OCI-LY3 (cell line): ENCODE data around the gene FLVCR1.

ENCODE experiments used
- H2AFZ ChIP-seq: fragments of 200-600, 300-600 bp; shearing (Covaris generic); 2 replicates; pipeline ENCODE4 v1.6.0; 2014; ENCODE audit warnings: antibody characterized with exemption, low read depth, low read length
- H3K27ac ChIP-seq: fragments of 200-600, 300-600 bp; sonication (generic); 2 replicates; pipeline ENCODE4 v1.5.1; 2014; ENCODE audit warnings: mild to moderate bottlenecking, low read length, moderate library complexity, mixed read lengths
- H3K27me3 ChIP-seq: fragments of 200-600, 300-600 bp; sonication (generic); 2 replicates; pipeline ENCODE4 v1.6.1; 2014; ENCODE audit warnings: low read depth, low read length, mixed read lengths
- H3K36me3 ChIP-seq: fragments of 200-600, 300-600 bp; sonication (generic); replicated peaks from 2 replicates; pipeline ENCODE3; 2014; ENCODE audit warnings: low read depth, low read length, mixed read lengths
- H3K4me1 ChIP-seq: fragments of 300-600, 200-600 bp; sonication (generic); 2 replicates; pipeline ENCODE4 v1.6.1; 2014; ENCODE audit warnings: low read length, mixed read lengths
- H3K4me2 ChIP-seq: fragments of 200-600, 300-600 bp; sonication (generic); 2 replicates; pipeline ENCODE4 v1.6.1; 2014; ENCODE audit warnings: low read length, mixed read lengths
- H3K4me3 ChIP-seq: fragments of 300-600, 200-600 bp; sonication (generic); 2 replicates; pipeline ENCODE4 v1.5.1; 2014; ENCODE audit warnings: antibody characterized with exemption, mild to moderate bottlenecking, low read length, moderate library complexity
- H3K79me2 ChIP-seq: fragments of 300-600, 200-600 bp; shearing (Covaris generic); 2 replicates; pipeline ENCODE4 v1.6.1; 2014; ENCODE audit warnings: mild to moderate bottlenecking, low read length, mixed read lengths
- H3K9ac ChIP-seq: fragments of 300-600, 200-600 bp; shearing (Covaris generic); 2 replicates; pipeline ENCODE4 v1.6.0; 2014; ENCODE audit warnings: mild to moderate bottlenecking, low read length, moderate library complexity
- H3K9me3 ChIP-seq: fragments of 200-600, 300-600 bp; shearing (Covaris generic); 2 replicates; pipeline ENCODE4 v1.6.1; 2014; ENCODE audit warnings: low read length, mixed read lengths; ENCODE audit not compliant: insufficient read depth
- H4K20me1 ChIP-seq: fragments of 200-600, 300-600 bp; sonication (generic); 2 replicates; pipeline ENCODE4 v1.6.1; 2016; ENCODE audit warnings: low read length, mixed read lengths; ENCODE audit not compliant: insufficient read depth
- EZH2phosphoT487 ChIP-seq: fragments of 200-600 bp; shearing (Covaris generic); IDR thresholded peaks from 2 replicates; pipeline ENCODE4 v1.6.1; 2018; ENCODE audit warnings: antibody characterized with exemption, mixed run types, low read depth
- TF ChIP-seq, protein P1 (sequence below): fragments of 200-600, 300-600 bp; sonication (generic); IDR thresholded peaks from 2 replicates; pipeline ENCODE4 v1.5.1; 2014; ENCODE audit warnings: antibody characterized with exemption, low read length, low read depth

FLVCR1 gene

DNA sequence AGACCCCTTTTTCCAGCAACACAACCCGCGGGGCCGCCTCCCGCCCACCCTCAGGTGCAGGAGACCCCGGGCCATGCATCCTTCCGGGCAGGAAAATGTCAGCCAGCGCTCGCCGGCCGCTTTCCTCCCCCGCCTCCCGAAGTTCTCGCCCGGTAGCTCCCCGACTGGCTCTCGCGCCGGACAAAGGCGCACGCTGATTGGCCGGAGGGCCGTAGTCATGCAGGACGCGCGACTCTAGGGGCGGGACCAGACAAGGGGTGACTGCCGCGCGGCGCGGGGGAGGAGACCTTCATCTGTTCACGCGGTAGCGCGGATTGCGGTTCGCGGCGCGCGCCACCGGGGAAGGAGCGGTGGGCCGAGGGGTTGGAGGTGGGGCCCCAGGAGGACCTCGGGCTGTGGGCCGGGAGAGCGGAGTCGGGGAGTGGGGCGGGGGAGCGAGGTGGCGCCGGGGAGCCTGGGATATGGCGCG lies at the start of gene FLVCR1:
Gene FLVCR1 (plus strand): TSS at position 284 of the 469 bp plus-strand sequence. CDS start 178 bp downstream, at position 462.
- peaks cover 32% of the 10 kb centered on the region for H3K4me1 ChIP-seq
- peak within 1 kb of the TSS; percentile 92 for H3K9ac ChIP-seq
- no peaks in the 10 kb centered on the region for H3K27me3 ChIP-seq
- H3K4me3 ChIP-seq, result peak within 1 kb of the TSS; percentile 83
- H2AFZ ChIP-seq, result peak within 1 kb of the TSS; percentile 83
- TF ChIP-seq, protein P1, sequence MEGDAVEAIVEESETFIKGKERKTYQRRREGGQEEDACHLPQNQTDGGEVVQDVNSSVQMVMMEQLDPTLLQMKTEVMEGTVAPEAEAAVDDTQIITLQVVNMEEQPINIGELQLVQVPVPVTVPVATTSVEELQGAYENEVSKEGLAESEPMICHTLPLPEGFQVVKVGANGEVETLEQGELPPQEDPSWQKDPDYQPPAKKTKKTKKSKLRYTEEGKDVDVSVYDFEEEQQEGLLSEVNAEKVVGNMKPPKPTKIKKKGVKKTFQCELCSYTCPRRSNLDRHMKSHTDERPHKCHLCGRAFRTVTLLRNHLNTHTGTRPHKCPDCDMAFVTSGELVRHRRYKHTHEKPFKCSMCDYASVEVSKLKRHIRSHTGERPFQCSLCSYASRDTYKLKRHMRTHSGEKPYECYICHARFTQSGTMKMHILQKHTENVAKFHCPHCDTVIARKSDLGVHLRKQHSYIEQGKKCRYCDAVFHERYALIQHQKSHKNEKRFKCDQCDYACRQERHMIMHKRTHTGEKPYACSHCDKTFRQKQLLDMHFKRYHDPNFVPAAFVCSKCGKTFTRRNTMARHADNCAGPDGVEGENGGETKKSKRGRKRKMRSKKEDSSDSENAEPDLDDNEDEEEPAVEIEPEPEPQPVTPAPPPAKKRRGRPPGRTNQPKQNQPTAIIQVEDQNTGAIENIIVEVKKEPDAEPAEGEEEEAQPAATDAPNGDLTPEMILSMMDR, result no peak
- TF ChIP-seq EZH2phosphoT487, result no peak
- 0 out of 2 replicates have a peak, but pooled peaks cover 4% of the 10 kb centered on the region for H3K9me3 ChIP-seq
- peak within 1 kb of the TSS; percentile 69 for H3K27ac ChIP-seq
- H3K36me3 ChIP-seq, result peaks cover 48% of the 10 kb centered on the region
- H3K4me2 ChIP-seq, result peak within 1 kb of the TSS; percentile 96
- H3K79me2 ChIP-seq, result peaks cover 67% of the 10 kb centered on the region
- peaks cover 23% of the 10 kb centered on the region for H4K20me1 ChIP-seq

DNA sequence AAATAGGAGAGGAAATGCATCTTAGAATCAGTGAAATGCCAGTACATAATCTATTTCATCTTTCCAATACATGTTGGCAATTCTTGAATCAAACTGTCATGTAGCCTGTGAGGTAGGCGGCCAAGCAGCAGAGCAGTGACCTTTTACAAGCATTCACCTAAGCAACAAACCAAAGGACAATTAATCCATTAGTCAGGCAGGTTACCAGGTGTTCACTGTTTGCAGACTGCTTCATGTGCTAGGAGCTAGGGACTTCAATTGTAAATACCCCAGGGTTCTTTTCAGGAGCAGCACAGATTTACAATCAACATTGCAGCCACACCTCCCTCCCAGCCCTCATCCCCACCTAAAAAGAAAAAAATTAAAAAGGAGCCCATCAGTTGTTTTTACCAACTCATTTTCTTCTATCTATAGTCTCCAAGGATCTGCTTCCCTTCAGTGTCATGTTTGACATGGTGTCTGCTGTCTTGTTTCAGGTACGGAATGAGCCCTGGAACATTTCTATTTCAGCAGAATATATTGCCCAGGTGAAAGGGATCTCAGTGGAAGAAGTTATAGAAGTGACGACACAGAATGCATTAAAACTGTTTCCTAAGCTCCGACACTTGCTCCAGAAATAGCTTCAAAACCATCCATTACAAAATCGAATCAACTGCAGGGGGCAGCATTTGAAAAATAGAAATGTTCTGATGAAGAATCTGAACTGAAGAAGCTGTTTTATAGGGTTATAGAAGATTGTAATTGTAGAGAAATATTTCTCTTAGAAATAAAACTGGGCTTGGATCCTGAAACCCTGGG lies 43.3 kb upstream of the FLVCR1 start:
- H3K27me3 ChIP-seq, result no peaks in the 10 kb centered on the region
- no peak overlapping the region for H3K9ac ChIP-seq
- peaks cover 12% of the 10 kb centered on the region for H3K4me1 ChIP-seq
- TF ChIP-seq, protein P1, result peak; percentile 86
- TF ChIP-seq EZH2phosphoT487, result no peak
- H3K36me3 ChIP-seq, result peaks cover 4% of the 10 kb centered on the region
- H3K9me3 ChIP-seq, result no peaks in the 10 kb centered on the region
- no peak overlapping the region for H2AFZ ChIP-seq
- no peak overlapping the region for H3K27ac ChIP-seq
- no peaks in the 10 kb centered on the region for H4K20me1 ChIP-seq
- no peak overlapping the region for H3K4me2 ChIP-seq
- no peak overlapping the region for H3K4me3 ChIP-seq
- H3K79me2 ChIP-seq, result no peaks in the 10 kb centered on the region

DNA sequence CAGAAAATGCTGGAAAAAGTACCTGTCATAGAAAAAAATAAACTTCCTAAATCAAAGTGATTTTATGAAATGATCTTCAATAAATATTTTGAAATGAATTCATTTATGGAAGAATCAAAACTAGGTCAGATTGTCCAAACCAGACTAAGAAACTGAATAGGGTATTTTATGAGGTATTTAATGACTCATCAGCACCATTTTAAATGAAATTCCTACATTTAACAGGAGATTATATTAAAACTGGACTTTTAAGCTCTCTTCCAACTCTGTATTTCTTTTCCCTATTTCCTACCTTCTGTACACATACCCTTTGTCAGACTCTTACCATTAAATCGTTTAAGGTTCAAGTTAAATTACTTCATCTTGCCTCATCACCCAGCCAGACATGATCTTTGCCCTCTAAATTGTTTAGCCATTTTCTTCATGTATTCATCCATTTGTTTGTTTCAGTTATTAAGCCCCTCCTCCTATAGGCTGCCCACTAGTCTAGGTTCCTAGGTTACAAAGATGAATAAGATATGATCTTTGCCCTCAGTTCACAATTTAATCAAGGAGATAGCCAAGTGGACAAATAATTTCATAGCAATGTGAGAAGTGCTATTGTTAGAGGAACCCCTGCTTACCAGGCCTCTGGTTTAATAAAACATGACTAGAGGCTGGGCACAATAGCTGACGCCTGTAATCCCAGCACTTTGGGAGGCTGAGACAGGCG lies 41.4 kb upstream of the FLVCR1 start:
- no peak overlapping the region for H3K4me2 ChIP-seq
- TF ChIP-seq, protein P1, result no peak
- no peak for TF ChIP-seq EZH2phosphoT487

DNA sequence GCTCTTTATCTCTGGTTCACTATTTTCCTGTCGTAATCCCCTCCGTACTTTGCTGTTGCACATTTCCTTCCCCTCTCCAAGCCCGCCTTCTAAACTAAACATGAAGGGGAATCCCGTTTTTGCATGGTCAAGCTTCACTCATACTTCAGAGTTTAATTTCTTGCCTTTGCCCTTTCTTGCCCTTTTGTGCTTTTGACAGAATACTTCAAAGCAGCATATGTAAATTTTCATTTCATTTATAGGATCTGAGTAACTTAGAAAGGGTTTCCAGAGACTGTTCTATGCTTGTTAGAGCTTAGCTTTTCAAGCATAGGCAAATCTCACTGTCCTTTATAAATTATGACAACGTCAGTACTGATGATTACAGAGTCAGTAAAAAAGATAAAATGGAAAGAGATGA lies 38.3 kb upstream of the FLVCR1 start:
- H3K4me1 ChIP-seq, result peaks cover 26% of the 10 kb centered on the region
- peak overlapping the region; percentile 42 for H3K4me3 ChIP-seq
- H2AFZ ChIP-seq, result no peak overlapping the region
- peak overlapping the region; percentile 13 for H3K9ac ChIP-seq
- no peaks in the 10 kb centered on the region for H4K20me1 ChIP-seq
- peaks cover 12% of the 10 kb centered on the region for H3K36me3 ChIP-seq
- peak overlapping the region; percentile 46 for H3K27ac ChIP-seq
- H3K4me2 ChIP-seq, result peak overlapping the region; percentile 70
- H3K27me3 ChIP-seq, result no peaks in the 10 kb centered on the region
- H3K79me2 ChIP-seq, result no peaks in the 10 kb centered on the region
- H3K9me3 ChIP-seq, result peaks cover 11% of the 10 kb centered on the region
- TF ChIP-seq, protein P1, result no peak
- no peak for TF ChIP-seq EZH2phosphoT487

More for the DNA sequence above, 41.4 kb upstream of the FLVCR1 start:
- peaks cover 4% of the 10 kb centered on the region for H3K36me3 ChIP-seq
- H3K4me1 ChIP-seq, result peaks cover 28% of the 10 kb centered on the region
- no peaks in the 10 kb centered on the region for H3K9me3 ChIP-seq
- H3K4me3 ChIP-seq, result no peak overlapping the region
- H3K9ac ChIP-seq, result no peak overlapping the region
- no peak overlapping the region for H2AFZ ChIP-seq
- H3K27ac ChIP-seq, result no peak overlapping the region
- H3K27me3 ChIP-seq, result no peaks in the 10 kb centered on the region
- no peaks in the 10 kb centered on the region for H4K20me1 ChIP-seq
- H3K79me2 ChIP-seq, result no peaks in the 10 kb centered on the region
